Activated CD8-positive, alpha-beta T cell treated with anti-CD3 and anti-CD28 coated beads for 36 hours (primary cell): ENCODE measurements around the gene SLC5A2. TPM values are rescaled to one million over a fixed set of nuclear protein-coding genes. Genes with fewer than 3 reads are reported as not detected.
"Not testable (repeated sequence)": the region's sequence is repeated elsewhere in the genome, so short reads cannot be mapped to it uniquely, and the experiment has no call there.

Experiments
- ATAC-seq: fragments of 200-7000 bp; cut with Tn5 transposase; one replicate; pipeline ENCODE4 v1.10.0; 2021; ENCODE audit warnings: mild to moderate bottlenecking, moderate library complexity
- CTCF ChIA-PET: fragments of 350-600 bp; sonication (Branson Sonifier 250); formaldehyde crosslinking; loops from one replicate; lab custom pipeline; 2021; ENCODE audit warnings: antibody characterized with exemption; lab: Charles Lee
- POLR2A ChIA-PET: fragments of 350-600 bp; sonication (Branson Sonifier 250); formaldehyde crosslinking; loops from one replicate; lab custom pipeline; 2021; ENCODE audit warnings: antibody characterized with exemption; lab: Charles Lee
- DNase-seq: peaks from one replicate; pipeline ENCODE4 v3.0.0-alpha.2; 2020
- H3K27ac Mint-ChIP-seq: one replicate; pipeline ENCODE4 v1.8.0; 2021; ENCODE audit warnings: mild to moderate bottlenecking, mixed read lengths
- H3K27me3 Mint-ChIP-seq: one replicate; pipeline ENCODE4 v1.8.0; 2021; ENCODE audit warnings: mixed read lengths
- H3K36me3 Mint-ChIP-seq: one replicate; pipeline ENCODE4 v1.8.0; 2021; ENCODE audit warnings: low read depth, mixed read lengths
- H3K4me1 Mint-ChIP-seq: one replicate; pipeline ENCODE4 v1.8.0; 2021; ENCODE audit warnings: low read depth, mixed read lengths
- H3K4me3 Mint-ChIP-seq: one replicate; pipeline ENCODE4 v1.8.0; 2021; ENCODE audit warnings: mild to moderate bottlenecking, moderate library complexity, mixed read lengths
- H3K9me3 Mint-ChIP-seq: one replicate; pipeline ENCODE4 v1.8.0; 2021; ENCODE audit warnings: mixed read lengths
- intact Hi-C: fragments of 100-400 bp; cut with micrococcal nuclease; formaldehyde crosslinking; loops from one replicate; pipeline ENCODE4 v1.10.0; 2022
- total RNA-seq, 2 experiments: library from RNA; stranded (reverse); gene quantifications; one replicate each; pipeline ENCODE4 v1.2.3, GENCODE V29; 2021
- TF ChIP-seq, protein P1 (sequence below): fragments of 200-600 bp; IDR thresholded peaks from one replicate; pipeline ENCODE4 v1.8.0; 2022; ENCODE audit warnings: antibody characterized with exemption, mild to moderate bottlenecking

The SLC5A2 gene
- total RNA-seq: not detected

DNA sequence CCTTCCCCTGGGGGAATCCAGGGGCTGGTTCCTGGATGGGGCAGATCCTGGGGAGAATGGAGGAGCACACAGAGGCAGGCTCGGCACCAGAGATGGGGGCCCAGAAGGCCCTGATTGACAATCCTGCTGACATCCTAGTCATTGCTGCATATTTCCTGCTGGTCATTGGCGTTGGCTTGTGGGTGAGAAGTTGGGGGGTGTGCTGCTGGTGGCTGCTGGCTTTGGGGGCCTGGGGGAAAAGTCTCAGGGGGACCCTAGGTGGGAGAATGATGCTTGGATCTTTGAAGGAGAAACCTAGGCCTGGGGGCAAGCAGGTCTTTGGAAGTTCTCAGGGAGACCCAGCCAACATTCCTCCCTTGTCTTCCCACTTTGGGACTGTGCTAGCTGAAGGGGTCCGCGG, at the start of gene SLC5A2:
Gene SLC5A2 (plus strand): TSS at position 43 of the 400 bp plus-strand sequence. CDS start 14 bp downstream, at position 57.
- TF ChIP-seq, protein P1, sequence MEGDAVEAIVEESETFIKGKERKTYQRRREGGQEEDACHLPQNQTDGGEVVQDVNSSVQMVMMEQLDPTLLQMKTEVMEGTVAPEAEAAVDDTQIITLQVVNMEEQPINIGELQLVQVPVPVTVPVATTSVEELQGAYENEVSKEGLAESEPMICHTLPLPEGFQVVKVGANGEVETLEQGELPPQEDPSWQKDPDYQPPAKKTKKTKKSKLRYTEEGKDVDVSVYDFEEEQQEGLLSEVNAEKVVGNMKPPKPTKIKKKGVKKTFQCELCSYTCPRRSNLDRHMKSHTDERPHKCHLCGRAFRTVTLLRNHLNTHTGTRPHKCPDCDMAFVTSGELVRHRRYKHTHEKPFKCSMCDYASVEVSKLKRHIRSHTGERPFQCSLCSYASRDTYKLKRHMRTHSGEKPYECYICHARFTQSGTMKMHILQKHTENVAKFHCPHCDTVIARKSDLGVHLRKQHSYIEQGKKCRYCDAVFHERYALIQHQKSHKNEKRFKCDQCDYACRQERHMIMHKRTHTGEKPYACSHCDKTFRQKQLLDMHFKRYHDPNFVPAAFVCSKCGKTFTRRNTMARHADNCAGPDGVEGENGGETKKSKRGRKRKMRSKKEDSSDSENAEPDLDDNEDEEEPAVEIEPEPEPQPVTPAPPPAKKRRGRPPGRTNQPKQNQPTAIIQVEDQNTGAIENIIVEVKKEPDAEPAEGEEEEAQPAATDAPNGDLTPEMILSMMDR: no peak
- ChIA-PET CTCF (no interaction called here), POLR2A (interaction anchor here (1.0 kb wide), 1 partner anchor 14 kb away, joined by 3 read pairs; no protein-coding TSS in a partner anchor)
- Mint-ChIP-seq H3K27me3 (no peaks in the 10 kb centered on the region), H3K27ac (no peak within 1 kb of the TSS), H3K4me1 (peaks cover 4% of the 10 kb centered on the region), H3K4me3 (no peak within 1 kb of the TSS), H3K36me3 (no peaks in the 10 kb centered on the region), H3K9me3 (no peaks in the 10 kb centered on the region)
- ATAC-seq (no peak), DNase-seq (no peak)
- intact Hi-C loops: no loop called here

DNA sequence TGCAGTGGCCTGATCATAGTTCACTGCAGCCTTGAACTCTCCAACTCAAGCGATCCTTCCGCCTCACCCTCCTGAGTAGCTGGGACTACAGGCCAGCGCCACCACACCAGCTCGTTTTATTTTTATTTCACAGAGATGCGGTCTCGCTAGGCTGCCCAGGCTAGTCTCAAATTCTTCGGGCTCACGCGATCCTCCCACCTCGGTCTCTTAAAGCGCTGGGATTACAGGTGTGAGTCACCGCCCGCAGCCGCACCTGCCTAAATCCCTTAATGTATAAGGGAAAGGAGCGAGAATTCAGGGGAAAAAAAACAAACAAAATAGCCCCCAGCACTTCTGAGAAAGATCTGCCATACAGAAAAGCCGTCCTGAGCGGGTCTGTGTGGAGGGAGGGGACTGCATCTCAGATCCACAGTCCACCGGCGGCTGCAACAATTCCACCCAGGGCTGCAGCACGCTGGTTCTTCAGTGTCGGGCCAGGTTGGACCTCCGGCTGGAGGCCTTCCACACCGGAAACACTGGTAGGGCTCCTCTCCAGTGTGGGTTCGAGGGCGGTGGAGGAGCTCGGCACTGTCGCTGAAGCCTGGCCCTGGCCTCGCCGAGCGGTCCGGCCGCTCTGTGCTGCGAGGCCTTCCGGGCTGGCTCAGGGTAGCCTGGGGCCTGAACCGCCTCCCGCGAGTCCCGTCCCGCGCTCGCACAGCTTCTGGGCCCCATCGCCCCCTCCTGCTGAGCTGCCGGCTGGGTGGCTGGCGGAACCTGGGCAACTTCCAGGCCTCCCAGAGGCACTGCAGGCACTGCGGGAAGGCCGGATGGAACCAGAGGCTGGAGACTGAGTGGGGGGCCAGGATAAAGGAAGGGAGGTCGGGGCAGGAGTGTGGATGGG, 47.3 kb upstream of the SLC5A2 start:
- ATAC-seq: no peak
- Mint-ChIP-seq H3K36me3 (no peaks in the 10 kb centered on the region), H3K9me3 (no peaks in the 10 kb centered on the region), H3K4me1 (peaks cover 20% of the 10 kb centered on the region), H3K27me3 (peaks cover 1% of the 10 kb centered on the region), H3K27ac (no peak overlapping the region), H3K4me3 (no peak overlapping the region)
- ChIA-PET CTCF (interaction anchor here (1.1 to 1.6 kb wide), 2 partner anchors 53 to 166 kb away, joined by 3 to 4 read pairs; no protein-coding TSS in a partner anchor), POLR2A (interaction anchor here (1.6 kb wide), 1 partner anchor 234 kb away, joined by 5 read pairs; no protein-coding TSS in a partner anchor)
- TF ChIP-seq, protein P1: no peak
- intact Hi-C loops: no loop called here
- DNase-seq: no peak

DNA sequence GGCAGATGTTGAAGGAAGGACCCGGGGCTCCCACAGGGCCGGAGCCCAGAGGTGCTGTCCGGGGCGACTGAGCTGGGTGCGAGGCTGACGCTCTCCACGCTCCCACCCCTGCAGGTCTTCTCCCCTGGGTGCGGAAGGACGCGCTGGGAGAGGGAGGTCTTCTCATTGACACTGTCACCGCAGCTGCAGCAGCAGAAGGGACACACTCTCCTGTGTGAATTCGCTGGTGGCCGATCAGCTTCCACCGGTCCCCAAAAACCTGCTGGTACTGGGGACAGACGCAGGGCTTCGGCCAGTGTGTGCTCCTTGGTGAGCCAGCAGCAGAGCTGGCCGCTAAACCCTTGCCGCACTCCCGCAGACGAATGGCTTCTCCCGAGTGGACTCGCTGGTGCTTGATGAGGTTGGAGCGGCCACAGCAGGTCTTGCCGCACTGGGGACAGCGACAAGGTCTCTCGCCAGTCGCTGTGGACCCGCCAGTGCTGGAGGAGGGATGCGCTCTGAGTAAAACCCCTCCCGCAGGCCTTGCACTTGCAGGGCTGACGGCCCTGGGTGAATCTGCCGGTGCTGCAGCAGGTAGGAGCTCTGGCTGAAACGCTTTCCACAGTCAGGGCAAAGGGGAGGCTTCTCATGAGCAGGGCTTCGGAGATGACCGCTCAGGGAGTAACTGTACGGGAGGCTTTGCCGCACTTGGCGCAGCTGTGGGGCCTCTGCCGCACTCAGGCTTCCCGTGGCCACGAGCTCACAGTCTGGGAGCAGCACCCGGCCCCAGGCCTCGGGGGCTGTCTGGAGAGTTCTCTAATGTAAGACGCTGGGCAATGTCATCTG, 46.5 kb upstream of the SLC5A2 start:
- Mint-ChIP-seq H3K36me3 (no peaks in the 10 kb centered on the region), H3K27me3 (peaks cover 3% of the 10 kb centered on the region), H3K27ac (no peak overlapping the region), H3K4me1 (peaks cover 16% of the 10 kb centered on the region), H3K9me3 (no peaks in the 10 kb centered on the region), H3K4me3 (no peak overlapping the region)
- intact Hi-C loops: no loop called here
- no peak for DNase-seq
- CTCF ChIA-PET: interaction anchor here (1.1 to 1.6 kb wide), 2 partner anchors 54 to 167 kb away, joined by 3 to 4 read pairs; no protein-coding TSS in a partner anchor
- no peak for ATAC-seq
- TF ChIP-seq, protein P1: no peak
- POLR2A ChIA-PET: interaction anchor here (1.6 kb wide), 1 partner anchor 235 kb away, joined by 5 read pairs; no protein-coding TSS in a partner anchor

DNA sequence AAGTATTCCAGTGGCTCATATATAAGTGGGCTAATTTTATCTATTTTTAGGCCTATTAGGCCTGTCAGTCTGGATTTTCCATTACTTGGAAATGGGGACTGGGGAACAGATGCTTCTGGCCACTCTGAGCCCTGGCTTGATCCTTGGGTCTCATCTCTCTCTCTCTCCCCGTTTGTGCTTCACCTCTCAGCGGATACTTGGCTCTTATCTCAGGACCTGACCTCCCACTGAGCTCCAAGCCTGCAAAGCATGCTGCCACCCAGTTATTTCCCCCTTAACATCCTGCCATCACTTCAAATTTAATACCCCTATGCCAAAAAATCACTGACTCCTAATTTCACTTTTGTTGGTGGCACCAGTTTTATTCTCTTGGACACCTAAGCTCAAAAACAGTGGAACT, 44.5 kb upstream of the SLC5A2 start:
- no peaks in the 10 kb centered on the region for H3K36me3 Mint-ChIP-seq
- POLR2A ChIA-PET: interaction anchor here (2.2 kb wide), 1 partner anchor 21 kb away, joined by 6 read pairs; the partner anchor contains the start of gene ARMC5
- DNase-seq (no peak), ATAC-seq (no peak)
- H3K9me3 Mint-ChIP-seq: no peaks in the 10 kb centered on the region
- no peak overlapping the region for H3K4me3 Mint-ChIP-seq
- H3K27ac Mint-ChIP-seq: no peak overlapping the region
- peaks cover 6% of the 10 kb centered on the region for H3K27me3 Mint-ChIP-seq
- CTCF ChIA-PET: interaction anchor here (1.1 to 1.6 kb wide), 2 partner anchors 18 to 55 kb away, joined by 3 read pairs; no protein-coding TSS in a partner anchor
- intact Hi-C loops: no loop called here
- peaks cover 19% of the 10 kb centered on the region for H3K4me1 Mint-ChIP-seq
- TF ChIP-seq, protein P1: no peak

DNA sequence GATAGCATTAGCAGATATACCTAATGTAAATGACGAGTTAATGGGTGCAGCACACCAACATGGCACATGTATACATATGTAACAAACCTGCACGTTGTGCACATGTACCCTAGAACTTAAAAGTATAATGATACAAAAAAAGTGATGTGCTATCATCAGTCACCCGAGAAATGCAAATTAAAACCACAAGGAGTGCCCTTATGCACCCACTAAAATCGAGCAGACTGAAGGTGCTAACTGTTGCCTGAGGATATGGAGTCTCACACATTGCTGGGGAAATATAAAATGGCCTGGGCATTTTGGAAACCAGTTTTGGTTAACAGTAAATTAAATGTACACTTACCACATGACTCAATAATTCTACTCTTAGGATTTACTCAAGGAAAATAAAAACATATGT, 43.9 kb upstream of the SLC5A2 start:
- H3K27ac Mint-ChIP-seq, H3K27me3 Mint-ChIP-seq, H3K9me3 Mint-ChIP-seq, DNase-seq, H3K4me3 Mint-ChIP-seq, intact Hi-C loops, H3K36me3 Mint-ChIP-seq: not testable (repeated sequence)
- ATAC-seq: peak; percentile 29
- peaks cover 19% of the 10 kb centered on the region for H3K4me1 Mint-ChIP-seq
- CTCF ChIA-PET: interaction anchor here (1.1 to 2.0 kb wide), 3 partner anchors 10 to 56 kb away, joined by 3 to 8 read pairs (median 3); no protein-coding TSS in a partner anchor
- POLR2A ChIA-PET: interaction anchor here (1.0 to 2.2 kb wide), 3 partner anchors 21 to 259 kb away, joined by 3 to 7 read pairs (median 6); partner anchors contain the start of genes ARMC5 and FUS
